DMS153 treated with DMSO at 0.1 percent for 48 hours (cell line): ENCODE data around the gene MS4A10.

Experiments used
- DNase-seq: peaks from one replicate; lab custom pipeline; 2025; ENCODE audit not compliant: unreplicated experiment; lab: John Stamatoyannopoulos, UW

The MS4A10 gene

GRCh38 chr11:60848714-60849151 is 63.6 kb downstream of the MS4A10 start:
- DNase-seq = no peak

GRCh38 chr11:60849641-60850520 is 64.7 kb downstream of the MS4A10 start:
- no peak for DNase-seq
